ENCODE results near the gene MMP28.

- TF ChIP-seq, protein P1, sequence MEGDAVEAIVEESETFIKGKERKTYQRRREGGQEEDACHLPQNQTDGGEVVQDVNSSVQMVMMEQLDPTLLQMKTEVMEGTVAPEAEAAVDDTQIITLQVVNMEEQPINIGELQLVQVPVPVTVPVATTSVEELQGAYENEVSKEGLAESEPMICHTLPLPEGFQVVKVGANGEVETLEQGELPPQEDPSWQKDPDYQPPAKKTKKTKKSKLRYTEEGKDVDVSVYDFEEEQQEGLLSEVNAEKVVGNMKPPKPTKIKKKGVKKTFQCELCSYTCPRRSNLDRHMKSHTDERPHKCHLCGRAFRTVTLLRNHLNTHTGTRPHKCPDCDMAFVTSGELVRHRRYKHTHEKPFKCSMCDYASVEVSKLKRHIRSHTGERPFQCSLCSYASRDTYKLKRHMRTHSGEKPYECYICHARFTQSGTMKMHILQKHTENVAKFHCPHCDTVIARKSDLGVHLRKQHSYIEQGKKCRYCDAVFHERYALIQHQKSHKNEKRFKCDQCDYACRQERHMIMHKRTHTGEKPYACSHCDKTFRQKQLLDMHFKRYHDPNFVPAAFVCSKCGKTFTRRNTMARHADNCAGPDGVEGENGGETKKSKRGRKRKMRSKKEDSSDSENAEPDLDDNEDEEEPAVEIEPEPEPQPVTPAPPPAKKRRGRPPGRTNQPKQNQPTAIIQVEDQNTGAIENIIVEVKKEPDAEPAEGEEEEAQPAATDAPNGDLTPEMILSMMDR (conservative IDR thresholded peaks at IDR 0.05), result no peak
- no peak for TF ChIP-seq ZFX (IDR thresholded peaks at IDR 0.05)
Measured at GRCh38 chr17:35757243-35757642, 38.2 kb downstream of the MMP28 start.
